ENCODE measurements around the gene RFX8.
"Not testable (repeated sequence)": the region's sequence is repeated elsewhere in the genome, so short reads cannot be mapped to it uniquely, and the experiment has no call there.

RFX8 gene

GRCh38 chr2:101356055-101356454, 118.9 kb downstream of the RFX8 start:
- Histone ChIP-seq H3K27me3 (ENCODE audit: insufficient read depth, low read length, poor library complexity) (no peaks in the 10 kb centered on the region), H3K4me3 (ENCODE audit: low read depth in 1 of 2, low read length in 2 of 2) (no peak overlapping the region), H4K20me1 (ENCODE audit: insufficient read depth, low read length) (no peaks in the 10 kb centered on the region), H3K4me1 (ENCODE audit: insufficient read depth, low read length) (no peaks in the 10 kb centered on the region), H2AFZ (ENCODE audit: low read depth, low read length) (no peak overlapping the region), H3K36me3 (ENCODE audit: insufficient read depth, low read length) (no peaks in the 10 kb centered on the region), H3K9ac (ENCODE audit: low read depth, low read length) (no peak overlapping the region), H3K79me2 (ENCODE audit: insufficient read depth, low read length) (no peaks in the 10 kb centered on the region), H3K9me3 (ENCODE audit: insufficient read depth, low read length, severe bottlenecking) (no peaks in the 10 kb centered on the region), H3K27ac (ENCODE audit: low read length) (no peak overlapping the region), H3K4me2 (ENCODE audit: insufficient read depth, low read length) (no peak overlapping the region)
- TF ChIP-seq EZH2 (IDR thresholded peaks at IDR 0.05; ENCODE audit: borderline replicate concordance, low read depth, low read length, severe bottlenecking) (no peak), CTCF (IDR thresholded peaks at IDR 0.05; ENCODE audit: borderline replicate concordance, extremely low read depth, low read length, poor library complexity, severe bottlenecking) (no peak)
- ATAC-seq (ENCODE audit: insufficient read depth, low read depth) (no peak), DNase-seq (no peak)

GRCh38 chr2:101355401-101356054, 119.4 kb downstream of the RFX8 start:
- Histone ChIP-seq H3K79me2 (ENCODE audit: insufficient read depth, low read length) (no peaks in the 10 kb centered on the region), H4K20me1 (ENCODE audit: insufficient read depth, low read length) (no peaks in the 10 kb centered on the region), H3K4me2 (ENCODE audit: insufficient read depth, low read length) (no peak overlapping the region), H3K36me3 (ENCODE audit: insufficient read depth, low read length) (no peaks in the 10 kb centered on the region), H3K9me3 (ENCODE audit: insufficient read depth, low read length, severe bottlenecking) (no peaks in the 10 kb centered on the region), H3K9ac (ENCODE audit: low read depth, low read length) (no peak overlapping the region), H3K27me3 (ENCODE audit: insufficient read depth, low read length, poor library complexity) (no peaks in the 10 kb centered on the region), H3K4me1 (ENCODE audit: insufficient read depth, low read length) (no peaks in the 10 kb centered on the region), H3K4me3 (ENCODE audit: low read depth in 1 of 2, low read length in 2 of 2) (no peak overlapping the region), H3K27ac (ENCODE audit: low read length) (no peak overlapping the region), H2AFZ (ENCODE audit: low read depth, low read length) (no peak overlapping the region)
- no peak for TF ChIP-seq EZH2 (IDR thresholded peaks at IDR 0.05; ENCODE audit: borderline replicate concordance, low read depth, low read length, severe bottlenecking)
- no peak for TF ChIP-seq CTCF (IDR thresholded peaks at IDR 0.05; ENCODE audit: borderline replicate concordance, extremely low read depth, low read length, poor library complexity, severe bottlenecking)
- no peak for DNase-seq
- no peak for ATAC-seq (ENCODE audit: insufficient read depth, low read depth)

- no peak for DNase-seq
- TF ChIP-seq CTCF (IDR thresholded peaks at IDR 0.05; ENCODE audit: borderline replicate concordance, extremely low read depth, low read length, poor library complexity, severe bottlenecking) (no peak), EZH2 (IDR thresholded peaks at IDR 0.05; ENCODE audit: borderline replicate concordance, low read depth, low read length, severe bottlenecking) (no peak)
- Histone ChIP-seq H3K9me3 (ENCODE audit: insufficient read depth, low read length, severe bottlenecking) (no peaks in the 10 kb centered on the region), H3K9ac (ENCODE audit: low read depth, low read length) (no peak overlapping the region), H3K4me3 (ENCODE audit: low read depth in 1 of 2, low read length in 2 of 2) (no peak overlapping the region), H3K4me1 (ENCODE audit: insufficient read depth, low read length) (no peaks in the 10 kb centered on the region), H3K27ac (ENCODE audit: low read length) (no peak overlapping the region), H3K27me3 (ENCODE audit: insufficient read depth, low read length, poor library complexity) (no peaks in the 10 kb centered on the region), H3K79me2 (ENCODE audit: insufficient read depth, low read length) (no peaks in the 10 kb centered on the region), H4K20me1 (ENCODE audit: insufficient read depth, low read length) (no peaks in the 10 kb centered on the region), H2AFZ (ENCODE audit: low read depth, low read length) (no peak overlapping the region), H3K36me3 (ENCODE audit: insufficient read depth, low read length) (no peaks in the 10 kb centered on the region), H3K4me2 (ENCODE audit: insufficient read depth, low read length) (no peak overlapping the region)
- ATAC-seq (ENCODE audit: insufficient read depth, low read depth): no peak
Measured at GRCh38 chr2:101354420-101355311, 120.2 kb downstream of the RFX8 start.

GRCh38 chr2:101352631-101353030, 122.3 kb downstream of the RFX8 start:
- H3K4me3 ChIP-seq (ENCODE audit: low read depth in 1 of 2, low read length in 2 of 2); DNase-seq; H3K27me3 ChIP-seq (ENCODE audit: insufficient read depth, low read length, poor library complexity); H4K20me1 ChIP-seq (ENCODE audit: insufficient read depth, low read length); H3K27ac ChIP-seq (ENCODE audit: low read length); H3K36me3 ChIP-seq (ENCODE audit: insufficient read depth, low read length); H3K9me3 ChIP-seq (ENCODE audit: insufficient read depth, low read length, severe bottlenecking); H3K79me2 ChIP-seq (ENCODE audit: insufficient read depth, low read length); H3K4me1 ChIP-seq (ENCODE audit: insufficient read depth, low read length); ATAC-seq (ENCODE audit: insufficient read depth, low read depth); H3K4me2 ChIP-seq (ENCODE audit: insufficient read depth, low read length); H3K9ac ChIP-seq (ENCODE audit: low read depth, low read length); H2AFZ ChIP-seq (ENCODE audit: low read depth, low read length): not testable (repeated sequence)

All from DND-41 (cell line).